D721Med (cell line): ENCODE data around the gene FAM117B.
"Not testable (repeated sequence)": the region's sequence is repeated elsewhere in the genome, so short reads cannot be mapped to it uniquely, and the experiment has no call there.

Experiments used
- DNase-seq: peaks from one replicate; pipeline ENCODE4 v3.0.0; 2011; ENCODE audit warnings: low spot score; ENCODE audit not compliant: insufficient read length
- FAIRE-seq: peaks from 2 replicates; lab custom pipeline; 2011; peaks lifted over from hg19 to GRCh38; lab: Jason Lieb, UNC
- CTCF ChIP-seq: IDR thresholded peaks from 2 replicates; pipeline ENCODE4 v1.5.1; 2012; ENCODE audit warnings: mild to moderate bottlenecking, control low read depth; ENCODE audit not compliant: insufficient read depth; ENCODE audit errors: missing control alignments

The FAM117B gene

GRCh38 chr2:202660796-202661195 lies 26.0 kb downstream of the FAM117B start:
- FAIRE-seq (no peak), DNase-seq (no peak)

GRCh38 chr2:202669841-202670240 lies 35.1 kb downstream of the FAM117B start:
- DNase-seq (no peak), FAIRE-seq (no peak)
- TF ChIP-seq CTCF: no peak

More at GRCh38 chr2:202660796-202661195, 26.0 kb downstream of the FAM117B start:
- TF ChIP-seq CTCF: no peak

GRCh38 chr2:202671317-202672035 lies 36.7 kb downstream of the FAM117B start:
- FAIRE-seq (no peak), DNase-seq (no peak)
- TF ChIP-seq CTCF: no peak

- not testable (repeated sequence) for DNase-seq, FAIRE-seq
Observed at GRCh38 chr2:202675097-202675496, 40.3 kb downstream of the FAM117B start.

GRCh38 chr2:202679980-202680379 lies 45.2 kb downstream of the FAM117B start:
- no peak for DNase-seq
- no peak for TF ChIP-seq CTCF
- FAIRE-seq: no peak

- DNase-seq: no peak
- no peak for TF ChIP-seq CTCF
- no peak for FAIRE-seq
Observed at GRCh38 chr2:202680512-202680911, 45.7 kb downstream of the FAM117B start.

GRCh38 chr2:202681688-202682205 lies 47.0 kb downstream of the FAM117B start:
- no peak for FAIRE-seq
- DNase-seq: no peak
- no peak for TF ChIP-seq CTCF
